ENCODE results near the gene SETMAR. TPM values are rescaled to one million over a fixed set of nuclear protein-coding genes. Genes with fewer than 3 reads are reported as not detected.
A peak's percentile ranks its signal among the peaks of the same experiment; 100 is the strongest.
"Not testable (repeated sequence)": the region's sequence is repeated elsewhere in the genome, so short reads cannot be mapped to it uniquely, and the experiment has no call there.

SETMAR gene
- total RNA-seq, 2 experiments from 2014 or later = 10.0 to 12.6 TPM

- CTCF ChIA-PET = no interaction called here
- no peaks in the 10 kb centered on the region for H3K27me3 Mint-ChIP-seq
- peaks cover 6% of the 10 kb centered on the region for H3K36me3 Mint-ChIP-seq
- DNase-seq = no peak
- H3K4me1 Mint-ChIP-seq = peaks cover 9% of the 10 kb centered on the region
- ATAC-seq = no peak
- no peak overlapping the region for H3K4me3 Mint-ChIP-seq
- no peak overlapping the region for H3K27ac Mint-ChIP-seq
- no peaks in the 10 kb centered on the region for H3K9me3 Mint-ChIP-seq (ENCODE audit: low read depth)
Observed at GRCh38 chr3:4297486-4297885, 5.7 kb upstream of the SETMAR start.

DNA sequence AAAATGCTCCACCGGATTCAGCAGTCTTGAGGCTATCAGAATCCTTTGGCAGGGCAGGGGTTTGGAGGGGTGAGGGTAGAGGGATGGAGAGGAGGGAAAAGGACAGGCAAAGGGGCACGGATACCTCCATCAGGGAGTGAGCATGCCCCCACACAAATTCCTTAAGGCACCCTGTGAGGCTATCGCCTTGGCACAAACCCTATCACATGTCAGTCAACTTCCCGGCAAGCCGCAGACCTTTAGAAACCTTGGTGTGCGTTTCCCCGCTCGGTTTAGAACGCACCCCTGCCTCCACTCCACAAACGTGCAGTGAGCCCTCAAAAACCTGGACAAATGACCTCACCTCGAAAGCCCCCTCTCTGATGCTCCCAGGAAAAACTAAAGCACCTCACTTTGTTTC, 422 bp upstream of the SETMAR start:
- peak overlapping the region; percentile 81 for H3K4me3 Mint-ChIP-seq
- DNase-seq (no peak), ATAC-seq (no peak)
- H3K36me3 Mint-ChIP-seq = peaks cover 13% of the 10 kb centered on the region
- H3K9me3 Mint-ChIP-seq (ENCODE audit: low read depth) = no peaks in the 10 kb centered on the region
- peaks cover 23% of the 10 kb centered on the region for H3K4me1 Mint-ChIP-seq
- no peaks in the 10 kb centered on the region for H3K27me3 Mint-ChIP-seq
- CTCF ChIA-PET = interaction anchor here (1.4 kb wide), 1 partner anchor 48 kb away, joined by 4 read pairs; no protein-coding TSS in a partner anchor
- peak overlapping the region; percentile 93 for H3K27ac Mint-ChIP-seq

DNA sequence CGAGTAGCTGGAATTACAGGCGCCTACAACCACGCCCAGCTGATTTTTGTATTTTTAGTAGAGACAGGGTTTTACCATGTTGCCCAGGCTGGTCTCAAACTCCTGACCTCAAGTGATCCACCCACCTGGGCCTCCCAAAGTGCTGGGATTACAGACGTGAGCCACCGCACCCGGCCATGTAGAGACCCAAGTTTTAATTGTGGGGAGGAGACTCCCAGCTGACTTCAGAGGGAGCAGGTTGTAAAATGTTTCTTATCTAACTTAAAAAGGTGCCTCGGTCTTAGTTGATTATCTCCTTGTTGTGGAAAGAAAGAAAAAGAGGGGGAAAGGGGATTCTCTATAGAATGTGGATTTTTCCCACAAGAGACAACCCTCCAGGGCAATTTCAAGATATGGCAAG, 2.0 kb downstream of the SETMAR start:
- CTCF ChIA-PET = interaction anchor here (0.8 to 1.7 kb wide), 3 partner anchors 10 to 884 kb away, joined by 3 to 5 read pairs (median 3); no protein-coding TSS in a partner anchor
- not testable (repeated sequence) for H3K9me3 Mint-ChIP-seq (ENCODE audit: low read depth)

DNA sequence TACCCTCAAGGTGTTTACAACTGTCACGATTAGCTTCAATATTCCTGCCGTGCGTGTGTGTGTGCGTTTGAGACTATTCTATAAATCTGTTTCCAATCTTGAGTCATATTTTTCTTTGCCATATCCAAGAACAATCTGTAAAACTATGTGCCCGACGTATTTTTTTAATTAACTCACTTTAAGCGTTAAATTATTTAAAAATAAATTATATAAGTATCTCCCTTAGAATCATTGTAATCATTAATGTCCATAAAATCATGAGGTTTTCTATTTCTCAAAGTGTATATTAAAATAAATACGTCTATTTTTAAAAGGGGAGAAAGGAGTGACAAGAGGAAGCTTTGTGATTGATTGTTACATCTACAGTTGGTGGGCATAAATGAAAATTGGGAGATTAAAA, 2.9 kb downstream of the SETMAR start:
- CTCF ChIA-PET = interaction anchor here (1.0 to 1.2 kb wide), 4 partner anchors 9 to 45 kb away, joined by 3 to 4 read pairs (median 4); no protein-coding TSS in a partner anchor
- Mint-ChIP-seq H3K4me3 (no peak overlapping the region), H3K4me1 (peaks cover 20% of the 10 kb centered on the region), H3K27me3 (no peaks in the 10 kb centered on the region), H3K27ac (no peak overlapping the region), H3K9me3 (ENCODE audit: low read depth) (no peaks in the 10 kb centered on the region), H3K36me3 (peaks cover 10% of the 10 kb centered on the region)
- ATAC-seq = no peak
- DNase-seq = no peak

More for the DNA sequence above, 2.0 kb downstream of the SETMAR start:
- not testable (repeated sequence) for ATAC-seq, DNase-seq, H3K27ac Mint-ChIP-seq, H3K4me3 Mint-ChIP-seq, H3K27me3 Mint-ChIP-seq
- Mint-ChIP-seq H3K4me1 (peaks cover 19% of the 10 kb centered on the region), H3K36me3 (peaks cover 13% of the 10 kb centered on the region)

DNA sequence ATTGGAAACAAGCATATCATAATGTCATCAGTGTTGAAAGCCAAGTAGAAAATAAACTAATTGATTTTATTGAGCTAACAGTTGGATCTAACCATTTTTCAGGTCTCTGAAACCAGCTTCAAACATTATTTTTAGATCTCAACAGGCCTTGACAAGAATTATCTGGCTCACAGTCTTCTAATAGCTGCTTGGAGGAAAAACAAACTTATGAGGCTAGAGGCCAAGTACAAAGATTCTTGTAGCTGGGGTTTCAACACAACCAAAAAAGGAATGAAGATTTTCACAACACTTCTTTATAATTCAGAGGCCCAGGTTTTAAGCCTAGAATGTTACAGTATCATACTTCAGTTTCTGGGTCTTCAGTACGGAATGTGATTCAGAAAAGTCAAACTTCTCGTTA, 3.7 kb downstream of the SETMAR start:
- no peaks in the 10 kb centered on the region for H3K27me3 Mint-ChIP-seq
- peaks cover 10% of the 10 kb centered on the region for H3K36me3 Mint-ChIP-seq
- DNase-seq = no peak
- H3K4me1 Mint-ChIP-seq = peaks cover 20% of the 10 kb centered on the region
- no peak overlapping the region for H3K27ac Mint-ChIP-seq
- no peaks in the 10 kb centered on the region for H3K9me3 Mint-ChIP-seq (ENCODE audit: low read depth)
- no peak for ATAC-seq
- no peak overlapping the region for H3K4me3 Mint-ChIP-seq
- CTCF ChIA-PET = interaction anchor here (0.8 to 1.2 kb wide), 5 partner anchors 8 to 44 kb away, joined by 3 to 4 read pairs (median 3); no protein-coding TSS in a partner anchor

GRCh38 chr3:4309491-4310128, 6.4 kb downstream of the SETMAR start:
- CTCF ChIA-PET = no interaction called here
- ATAC-seq (no peak), DNase-seq (no peak)
- peaks cover 11% of the 10 kb centered on the region for H3K4me1 Mint-ChIP-seq
- H3K27ac Mint-ChIP-seq = no peak overlapping the region
- no peaks in the 10 kb centered on the region for H3K9me3 Mint-ChIP-seq (ENCODE audit: low read depth)
- H3K27me3 Mint-ChIP-seq = no peaks in the 10 kb centered on the region
- peaks cover 10% of the 10 kb centered on the region for H3K36me3 Mint-ChIP-seq
- no peak overlapping the region for H3K4me3 Mint-ChIP-seq

DNA sequence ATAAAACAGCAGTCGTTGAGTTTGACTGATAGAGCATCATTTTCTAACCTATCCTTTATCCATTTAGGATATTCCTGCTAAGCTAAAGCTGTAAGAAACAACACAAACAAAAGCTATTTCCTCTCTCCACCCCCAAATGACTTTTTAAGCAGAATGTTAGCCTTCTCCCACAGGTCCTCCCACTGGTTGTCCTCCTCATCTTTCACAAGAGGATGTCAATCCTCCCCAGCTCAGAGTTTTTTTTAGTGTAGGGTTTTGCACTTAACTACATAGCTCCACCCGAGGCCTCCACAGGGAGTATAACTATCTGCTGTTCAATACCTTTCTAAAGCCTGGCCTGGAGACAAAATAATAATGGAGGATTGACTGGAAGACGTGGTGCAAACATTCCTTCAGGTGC, 7.8 kb downstream of the SETMAR start:
- CTCF ChIA-PET = interaction anchor here (0.8 to 1.0 kb wide), 2 partner anchors 22 to 32 kb away, joined by 3 read pairs; no protein-coding TSS in a partner anchor
- no peaks in the 10 kb centered on the region for H3K9me3 Mint-ChIP-seq (ENCODE audit: low read depth)
- H3K27ac Mint-ChIP-seq = no peak overlapping the region
- peaks cover 2% of the 10 kb centered on the region for H3K4me1 Mint-ChIP-seq
- DNase-seq = no peak
- H3K36me3 Mint-ChIP-seq = peaks cover 9% of the 10 kb centered on the region
- no peaks in the 10 kb centered on the region for H3K27me3 Mint-ChIP-seq
- ATAC-seq = no peak
- H3K4me3 Mint-ChIP-seq = no peak overlapping the region

GRCh38 chr3:4311496-4311895, 8.3 kb downstream of the SETMAR start:
- Mint-ChIP-seq H3K4me3 (no peak overlapping the region), H3K9me3 (ENCODE audit: low read depth) (no peaks in the 10 kb centered on the region), H3K27me3 (no peaks in the 10 kb centered on the region), H3K36me3 (peaks cover 14% of the 10 kb centered on the region), H3K27ac (no peak overlapping the region), H3K4me1 (peaks cover 2% of the 10 kb centered on the region)
- CTCF ChIA-PET = interaction anchor here (0.8 to 1.0 kb wide), 2 partner anchors 21 to 32 kb away, joined by 3 read pairs; no protein-coding TSS in a partner anchor
- ATAC-seq = no peak
- no peak for DNase-seq

GRCh38 chr3:4313606-4314293, 10.6 kb downstream of the SETMAR start:
- Mint-ChIP-seq H3K27me3 (no peaks in the 10 kb centered on the region), H3K9me3 (ENCODE audit: low read depth) (no peaks in the 10 kb centered on the region), H3K4me3 (no peak overlapping the region), H3K27ac (no peak overlapping the region), H3K4me1 (peaks cover 2% of the 10 kb centered on the region), H3K36me3 (peaks cover 10% of the 10 kb centered on the region)
- ATAC-seq = no peak
- no peak for DNase-seq
- CTCF ChIA-PET = no interaction called here

GRCh38 chr3:4314688-4315087, 11.5 kb downstream of the SETMAR start:
- no peak for ATAC-seq
- peaks cover 2% of the 10 kb centered on the region for H3K4me1 Mint-ChIP-seq
- H3K27ac Mint-ChIP-seq = no peak overlapping the region
- CTCF ChIA-PET = interaction anchor here (1.0 to 1.4 kb wide), 4 partner anchors 8 to 318 kb away, joined by 3 to 7 read pairs (median 4); no protein-coding TSS in a partner anchor
- DNase-seq = no peak
- peaks cover 10% of the 10 kb centered on the region for H3K36me3 Mint-ChIP-seq
- H3K9me3 Mint-ChIP-seq (ENCODE audit: low read depth) = no peaks in the 10 kb centered on the region
- no peak overlapping the region for H3K4me3 Mint-ChIP-seq
- no peaks in the 10 kb centered on the region for H3K27me3 Mint-ChIP-seq

DNA sequence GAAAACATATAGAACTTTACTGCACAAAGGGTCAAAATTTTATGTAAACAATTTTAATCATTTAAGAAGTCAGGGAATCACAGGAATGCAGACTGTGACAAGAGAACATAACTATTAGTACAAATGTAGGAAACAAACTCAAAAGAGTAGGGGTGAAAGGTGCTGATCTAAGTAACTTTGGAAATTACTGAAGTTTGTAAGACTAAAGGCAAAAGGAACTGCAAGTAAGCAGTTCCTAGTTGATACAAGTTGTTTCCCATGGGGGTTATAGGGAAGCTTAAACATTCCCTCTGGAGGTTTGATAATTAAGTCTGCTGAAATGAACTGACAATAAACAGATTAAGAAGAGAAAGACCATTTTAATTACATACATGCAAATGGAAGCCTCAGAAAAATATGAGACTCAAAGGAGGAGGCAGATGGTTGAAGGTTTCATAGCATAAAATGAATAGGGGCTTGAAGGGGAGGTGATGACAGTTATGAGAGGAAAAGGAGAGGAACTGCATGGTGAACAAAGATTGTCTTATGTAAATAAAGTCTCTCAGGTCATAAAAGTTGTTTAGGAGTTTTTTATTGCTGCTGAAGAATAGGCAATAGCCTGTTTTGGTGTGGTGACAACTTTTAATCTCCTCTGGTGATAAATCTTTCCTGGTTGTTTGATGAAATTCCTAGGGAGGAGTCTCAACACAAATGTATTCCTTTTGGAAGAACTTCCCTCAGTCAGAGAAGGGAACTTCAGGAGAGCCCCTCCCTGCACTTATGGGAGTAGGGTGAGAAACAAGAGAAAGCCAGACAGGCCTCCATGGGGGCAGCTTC, 17.1 kb downstream of the SETMAR start:
- H3K4me1 Mint-ChIP-seq = no peaks in the 10 kb centered on the region
- CTCF ChIA-PET = interaction anchor here (0.6 kb wide), 1 partner anchor 8 kb away, joined by 3 read pairs; no protein-coding TSS in a partner anchor
- peaks cover 12% of the 10 kb centered on the region for H3K36me3 Mint-ChIP-seq
- no peaks in the 10 kb centered on the region for H3K9me3 Mint-ChIP-seq (ENCODE audit: low read depth)
- no peak overlapping the region for H3K27ac Mint-ChIP-seq
- no peak for ATAC-seq
- no peaks in the 10 kb centered on the region for H3K27me3 Mint-ChIP-seq
- H3K4me3 Mint-ChIP-seq = no peak overlapping the region
- no peak for DNase-seq

DNA sequence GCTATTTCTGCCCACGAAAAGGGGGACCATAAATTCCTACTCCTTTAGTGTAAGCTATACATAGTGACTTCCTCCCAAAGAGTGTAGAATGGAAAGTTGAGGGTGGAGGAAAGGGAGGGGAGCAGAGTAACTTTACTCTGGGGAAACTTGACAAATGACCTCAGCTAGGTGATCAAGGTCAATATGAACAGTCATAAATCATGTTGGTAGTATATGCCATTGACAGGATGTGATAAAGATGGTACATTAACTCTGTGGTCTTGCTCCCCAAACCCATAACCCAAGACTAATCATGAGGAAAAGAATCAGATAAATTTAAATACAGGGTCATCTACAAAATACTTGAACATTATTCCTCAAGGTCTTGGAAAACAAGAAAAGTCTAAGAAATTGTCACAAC, 18.6 kb downstream of the SETMAR start:
- H3K36me3 Mint-ChIP-seq = peaks cover 6% of the 10 kb centered on the region
- H3K9me3 Mint-ChIP-seq (ENCODE audit: low read depth) = no peaks in the 10 kb centered on the region
- H3K27ac Mint-ChIP-seq = no peak overlapping the region

GRCh38 chr3:4322635-4323034, 19.5 kb downstream of the SETMAR start:
- Mint-ChIP-seq H3K9me3 (ENCODE audit: low read depth) (peaks cover 2% of the 10 kb centered on the region), H3K27ac (no peak overlapping the region), H3K4me3 (no peak overlapping the region), H3K36me3 (peaks cover 6% of the 10 kb centered on the region), H3K4me1 (no peaks in the 10 kb centered on the region), H3K27me3 (no peaks in the 10 kb centered on the region)
- no peak for ATAC-seq
- no peak for DNase-seq
- CTCF ChIA-PET = no interaction called here

More for the DNA sequence above, 18.6 kb downstream of the SETMAR start:
- Mint-ChIP-seq H3K4me1 (no peaks in the 10 kb centered on the region), H3K27me3 (no peaks in the 10 kb centered on the region), H3K4me3 (no peak overlapping the region)
- DNase-seq (no peak), ATAC-seq (no peak)
- CTCF ChIA-PET = no interaction called here
